Common myeloid progenitor, CD34-positive (primary cell): ENCODE measurements around the gene KLHL22.

Experiments
- CTCF ChIA-PET: fragments of 350-600 bp; sonication (Branson Sonifier 250); formaldehyde crosslinking; loops from one replicate; lab custom pipeline; 2021; ENCODE audit warnings: antibody characterized with exemption; lab: Charles Lee
- POLR2A ChIA-PET: fragments of 350-600 bp; sonication (Branson Sonifier 250); formaldehyde crosslinking; loops from one replicate; lab custom pipeline; 2021; ENCODE audit warnings: antibody characterized with exemption; lab: Charles Lee
- DNase-seq, 3 donors: peaks; one replicate each; pipeline versions ENCODE4 v3.0.0 to v3.0.0-alpha.2; 2013
- H3K27ac ChIP-seq, 2 experiments: 1 replicate in 1 of 2; 2 replicates in 1 of 2; pipeline ENCODE4 v1.7.0; 2013; ENCODE audit warnings: inconsistent platforms in 2 of 2, low read length in 2 of 2, mild to moderate bottlenecking in 2 of 2, low read depth in 1 of 2, moderate library complexity in 1 of 2; ENCODE audit not compliant: severe bottlenecking in 2 of 2, insufficient read depth in 1 of 2, poor library complexity in 1 of 2
- H3K27me3 ChIP-seq, 5 experiments: replicated peaks in 2 of 5; 1 replicate in 3 of 5; 2 replicates in 2 of 5; pipeline versions ENCODE4 v1.6.1 to v1.7.0; 2013; ENCODE audit warnings: low read length in 4 of 5, mild to moderate bottlenecking in 2 of 5, moderate library complexity in 2 of 5, inconsistent platforms in 1 of 5; ENCODE audit not compliant: insufficient read depth in 5 of 5, control insufficient read depth in 4 of 5
- H3K36me3 ChIP-seq, 4 experiments: 1 replicate in 2 of 4; 2 replicates in 2 of 4; pipeline versions ENCODE4 v1.6.1 to v1.7.0; 2013; ENCODE audit warnings: low read length in 3 of 4, control low read depth in 1 of 4, mild to moderate bottlenecking in 1 of 4; ENCODE audit not compliant: control insufficient read depth in 4 of 4, insufficient read depth in 4 of 4
- H3K4me1 ChIP-seq, 4 experiments: 1 replicate in 3 of 4; 2 replicates in 1 of 4; pipeline versions ENCODE4 v1.6.1 to v1.7.1; 2013; ENCODE audit warnings: low read length in 3 of 4, mild to moderate bottlenecking in 3 of 4, control low read depth in 1 of 4, inconsistent platforms in 1 of 4, moderate library complexity in 1 of 4; ENCODE audit not compliant: control insufficient read depth in 4 of 4, insufficient read depth in 4 of 4; ENCODE audit errors: control extremely low read depth in 1 of 4
- H3K4me3 ChIP-seq, 7 experiments: 1 replicate in 4 of 7; 2 replicates in 3 of 7; pipeline versions ENCODE4 v1.5.1 to v1.7.0; 2013; ENCODE audit warnings: mild to moderate bottlenecking in 7 of 7, low read length in 6 of 7, moderate library complexity in 6 of 7, inconsistent platforms in 2 of 7, low read depth in 2 of 7, control low read depth in 1 of 7; ENCODE audit not compliant: insufficient read depth in 4 of 7, control insufficient read depth in 1 of 7; ENCODE audit errors: extremely low read depth in 1 of 7
- H3K9me3 ChIP-seq, 5 experiments: 1 replicate in 4 of 5; 2 replicates in 1 of 5; pipeline versions ENCODE4 v1.6.1 to v1.7.1; 2013; ENCODE audit warnings: low read length in 4 of 5, mild to moderate bottlenecking in 2 of 5, inconsistent platforms in 1 of 5, low read depth in 1 of 5, moderate library complexity in 1 of 5; ENCODE audit not compliant: control insufficient read depth in 4 of 5, insufficient read depth in 2 of 5; ENCODE audit errors: control extremely low read depth in 1 of 5
- WGBS: methylation state at CpG from one replicate; pipeline ENCODE4 v1.1.5; 2013; ENCODE audit not compliant: insufficient coverage; 5-methylcytosine and 5-hydroxymethylcytosine counted together

The KLHL22 gene

DNA sequence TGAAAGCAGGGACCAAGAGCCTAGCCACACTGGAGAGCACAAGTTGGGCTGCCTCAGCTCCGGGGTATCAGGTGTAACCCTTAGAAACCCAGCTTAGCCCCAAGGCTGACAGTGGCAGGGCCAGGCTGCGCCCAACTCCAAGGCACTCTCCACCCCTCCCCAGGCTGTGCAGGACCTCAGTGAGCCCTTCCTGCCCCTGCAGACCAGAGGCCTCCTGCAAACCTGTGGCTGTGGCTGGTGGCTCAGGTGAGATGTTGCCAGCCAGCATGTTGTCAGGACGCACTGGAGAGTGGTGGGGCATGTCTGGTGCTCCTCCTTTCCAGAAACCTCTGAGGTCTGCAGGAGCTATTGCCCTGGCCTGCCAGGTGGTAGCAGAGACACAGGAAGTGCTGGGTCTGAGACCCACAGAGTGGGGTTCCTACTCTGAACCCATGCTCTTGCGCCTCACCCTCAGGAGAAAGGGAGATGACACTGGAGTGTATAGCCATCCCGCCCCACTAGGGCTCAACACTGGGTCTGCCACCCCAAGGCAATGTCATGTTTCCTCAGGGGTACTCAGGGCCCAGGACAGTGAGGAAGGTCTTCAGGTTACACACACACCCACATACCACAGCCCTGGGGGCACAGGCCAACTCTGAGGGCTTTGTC is 55.5 kb downstream of the KLHL22 start:
- 97% methylated on average over 5 of the region's 5 CpGs for WGBS
- ChIA-PET POLR2A (no interaction called here), CTCF (no interaction called here)
- peaks cover 0 to 26% (median 21%) of the 10 kb centered on the region in 4 experiments for H3K4me1 ChIP-seq
- H3K36me3 ChIP-seq: peaks cover 0 to 20% (median 10%) of the 10 kb centered on the region in 4 experiments
- no peak for DNase-seq
- no peak overlapping the region for H3K27ac ChIP-seq
- H3K4me3 ChIP-seq: no peak overlapping the region
- no peaks in the 10 kb centered on the region for H3K9me3 ChIP-seq
- H3K27me3 ChIP-seq: peaks cover 0 to 46% (median 18%) of the 10 kb centered on the region in 5 experiments

DNA sequence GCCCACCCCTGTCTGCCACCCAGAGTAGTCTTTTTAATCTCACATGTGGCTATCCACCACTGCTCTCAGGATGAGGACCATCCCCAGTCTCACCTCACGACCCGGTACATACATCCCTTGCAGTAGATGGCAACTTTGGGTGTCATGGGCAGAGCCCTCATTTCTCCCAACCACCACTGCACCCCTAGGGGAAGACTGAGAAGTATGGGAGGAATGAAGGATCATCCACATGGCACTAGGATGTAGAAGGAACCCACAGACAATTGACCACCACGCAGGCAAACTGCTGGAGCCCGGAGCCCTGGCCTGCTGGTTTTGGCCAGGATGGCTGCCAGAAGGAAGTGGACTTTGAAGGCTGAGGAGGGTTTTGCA is 56.1 kb downstream of the KLHL22 start:
- ChIA-PET CTCF (no interaction called here), POLR2A (no interaction called here)
- Histone ChIP-seq H3K27ac (no peak overlapping the region), H3K36me3 (peaks cover 0 to 20% (median 10%) of the 10 kb centered on the region in 4 experiments), H3K4me1 (peaks cover 0 to 26% (median 21%) of the 10 kb centered on the region in 4 experiments), H3K9me3 (no peaks in the 10 kb centered on the region), H3K27me3 (peaks cover 0 to 51% (median 21%) of the 10 kb centered on the region in 5 experiments), H3K4me3 (no peak overlapping the region)
- DNase-seq: no peak
- 100% methylated on average over 2 of the region's 4 CpGs for WGBS

DNA sequence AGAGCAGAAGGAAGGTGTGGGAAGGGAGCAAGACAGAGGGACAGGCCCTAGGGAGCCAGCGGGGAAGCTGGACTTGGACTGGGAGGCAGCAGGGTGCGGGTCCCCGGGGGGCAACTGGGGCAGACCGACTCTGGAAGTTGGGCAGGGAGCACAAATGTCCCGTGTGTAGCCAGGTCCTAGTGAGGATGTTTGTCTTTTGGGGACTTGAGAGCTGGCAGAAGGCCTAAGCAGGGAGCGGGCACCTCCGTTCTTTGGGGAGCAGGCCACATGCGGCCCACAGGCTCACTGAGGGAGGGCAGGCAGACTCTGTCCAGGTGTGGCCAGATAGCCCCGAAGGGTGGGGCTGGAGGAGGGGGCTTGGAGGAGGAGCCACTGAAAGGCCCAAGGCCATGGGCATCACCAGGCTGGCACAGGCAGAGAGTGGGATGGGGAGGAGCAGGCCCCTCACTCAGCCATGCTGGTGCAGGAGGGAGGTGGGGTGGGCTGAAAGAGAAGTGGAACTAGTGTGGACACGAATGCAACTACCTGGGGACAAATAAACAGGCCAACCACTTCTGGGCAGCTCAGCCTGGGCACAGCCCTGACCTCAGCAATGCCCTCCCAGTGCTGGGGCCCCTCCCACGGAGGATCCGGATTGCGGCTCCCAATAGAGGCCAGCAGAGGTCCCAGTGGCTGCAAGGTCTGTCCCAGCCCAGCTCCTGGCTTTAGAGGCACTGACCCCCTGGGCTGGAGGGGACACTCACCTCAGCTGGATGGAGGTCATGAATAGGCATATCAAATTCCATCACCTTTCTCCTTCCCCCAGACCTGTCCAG is 56.7 kb downstream of the KLHL22 start:
- H3K4me1 ChIP-seq: peaks cover 0 to 26% (median 21%) of the 10 kb centered on the region in 4 experiments
- POLR2A ChIA-PET: interaction anchor here (0.6 kb wide), 1 partner anchor 11 kb away, joined by 4 read pairs; no protein-coding TSS in a partner anchor
- CTCF ChIA-PET: no interaction called here

DNA sequence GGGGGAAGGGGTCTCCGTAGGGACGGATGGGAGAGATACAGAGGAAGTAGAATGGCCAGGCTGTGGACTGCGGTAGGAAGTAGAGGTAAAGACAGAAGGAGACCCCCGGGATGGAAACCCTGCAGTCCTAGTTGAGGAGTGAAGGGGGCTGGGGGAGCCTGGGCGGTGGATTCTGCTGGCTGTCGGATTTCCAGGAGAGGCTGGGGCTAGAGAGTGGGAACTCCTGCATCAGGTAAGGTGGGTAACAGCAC is 57.2 kb downstream of the KLHL22 start:
- ChIA-PET CTCF (no interaction called here), POLR2A (interaction anchor here (0.6 kb wide), 1 partner anchor 10 kb away, joined by 4 read pairs; no protein-coding TSS in a partner anchor)
- no peak for DNase-seq
- Histone ChIP-seq H3K4me3 (peak overlapping the region in 2 of 7 experiments; percentile 50 to 64), H3K4me1 (peaks cover 0 to 26% (median 21%) of the 10 kb centered on the region in 4 experiments), H3K27ac (no peak overlapping the region), H3K9me3 (no peaks in the 10 kb centered on the region), H3K27me3 (peaks cover 0 to 63% (median 23%) of the 10 kb centered on the region in 5 experiments), H3K36me3 (peaks cover 0 to 16% (median 7%) of the 10 kb centered on the region in 4 experiments)
- 7% methylated on average over 4 of the region's 6 CpGs for WGBS

More for the DNA sequence above, 56.7 kb downstream of the KLHL22 start:
- 91% methylated on average over 13 of the region's 13 CpGs for WGBS
- H3K36me3 ChIP-seq: peaks cover 0 to 16% (median 8%) of the 10 kb centered on the region in 4 experiments
- no peak overlapping the region for H3K4me3 ChIP-seq
- DNase-seq: no peak
- H3K9me3 ChIP-seq: no peaks in the 10 kb centered on the region
- peaks cover 0 to 58% (median 23%) of the 10 kb centered on the region in 5 experiments for H3K27me3 ChIP-seq
- H3K27ac ChIP-seq: no peak overlapping the region

DNA sequence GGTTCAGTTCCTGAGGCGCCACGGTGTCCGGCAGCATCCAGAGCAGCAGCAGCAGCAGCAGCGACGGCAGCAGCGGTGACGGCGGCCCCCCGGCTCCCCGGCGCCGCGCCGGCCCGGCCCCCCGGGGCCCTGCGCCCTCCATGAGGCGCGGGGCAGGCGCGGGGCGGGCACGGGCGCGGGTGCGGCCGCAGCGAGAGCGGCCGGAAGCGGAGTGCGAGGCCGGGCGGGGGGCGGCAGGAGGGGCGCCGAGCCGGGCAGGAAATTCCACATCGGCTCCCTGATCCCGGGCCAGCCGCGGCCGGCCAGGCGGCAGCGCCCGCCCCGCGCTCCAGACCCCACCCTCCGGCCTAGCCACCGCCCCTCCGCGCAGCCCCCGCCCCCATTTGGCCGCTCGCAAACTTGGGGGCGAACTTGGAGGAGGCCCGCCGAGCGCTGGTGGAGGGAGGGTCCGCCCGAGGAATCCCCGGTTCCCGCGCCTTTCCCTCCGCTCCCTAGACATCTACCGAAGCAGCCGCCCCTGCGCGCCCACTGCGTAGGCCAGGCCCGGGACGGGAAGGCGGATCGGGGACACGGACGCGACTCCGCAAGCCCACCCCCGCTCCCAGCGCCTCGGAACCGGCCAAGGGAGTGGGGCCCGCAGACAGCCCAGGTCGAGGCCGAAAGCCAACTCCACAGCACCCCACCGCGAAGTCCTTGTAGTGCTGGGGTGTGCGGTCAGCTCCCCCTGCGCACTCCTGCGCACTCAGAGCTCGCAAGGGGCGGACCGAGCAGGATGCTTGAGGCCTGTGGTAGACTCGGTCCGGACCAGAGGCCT is 57.8 kb downstream of the KLHL22 start, which contains the start of gene SCARF2:
Gene SCARF2 (minus strand): TSS at position 213 of the 814 bp plus-strand sequence. CDS start 71 bp downstream, at position 142.
- Histone ChIP-seq H3K27me3 (peaks cover 0 to 69% (median 23%) of the 10 kb centered on the region in 5 experiments), H3K36me3 (peaks cover 0 to 13% (median 6%) of the 10 kb centered on the region in 4 experiments), H3K27ac (no peak within 1 kb of the TSS), H3K9me3 (no peaks in the 10 kb centered on the region), H3K4me3 (peak within 1 kb of the TSS in 6 of 7 experiments; percentile 10 to 64 (median 44)), H3K4me1 (peaks cover 0 to 26% (median 21%) of the 10 kb centered on the region in 4 experiments)
- CTCF ChIA-PET: no interaction called here
- 1% methylated on average over 87 of the region's 95 CpGs for WGBS
- peak in 2 of 3 donors; percentile 34 to 44 for DNase-seq
- POLR2A ChIA-PET: interaction anchor here (0.6 kb wide), 1 partner anchor 10 kb away, joined by 4 read pairs; no protein-coding TSS in a partner anchor

DNA sequence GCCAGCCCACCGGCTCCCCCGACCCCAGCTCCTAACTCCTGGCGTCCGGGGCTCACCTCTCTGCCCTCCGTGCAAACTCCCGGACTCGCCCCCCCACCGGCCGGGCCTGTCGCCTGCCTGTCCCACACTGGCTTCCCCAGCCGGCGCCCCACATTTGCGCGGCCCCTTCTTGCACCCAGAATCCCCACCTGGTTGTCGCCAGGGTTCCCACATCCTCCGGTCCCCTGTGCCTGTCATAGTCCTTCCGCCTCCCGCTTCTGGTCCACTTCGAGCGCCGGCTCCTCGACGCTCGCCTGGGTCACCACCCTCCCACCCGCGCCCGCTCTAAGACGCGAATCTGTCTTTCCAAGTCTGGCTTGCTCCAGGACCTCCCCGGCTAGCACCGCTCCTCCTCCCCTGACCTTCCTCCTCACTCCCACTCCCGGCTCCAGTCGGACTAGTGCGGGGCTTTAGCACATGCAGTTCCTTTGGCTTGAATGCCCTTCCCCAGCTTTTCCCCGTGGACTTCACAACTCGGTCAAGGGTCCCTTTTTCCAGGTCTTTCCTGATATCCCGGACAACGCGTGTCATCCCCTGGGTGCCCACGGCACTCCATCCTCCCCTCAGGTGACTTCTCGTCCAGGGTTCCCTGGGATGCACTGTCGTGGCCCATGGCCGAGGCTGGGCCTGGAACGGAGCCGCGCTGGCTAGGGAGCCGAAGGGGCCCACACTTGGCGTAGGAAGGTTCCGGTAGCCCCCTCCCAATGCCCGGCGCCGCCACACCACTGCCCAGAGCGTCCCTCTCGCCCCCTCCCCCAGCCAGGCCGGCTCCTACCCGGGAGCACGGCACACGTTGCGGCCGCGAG is 58.6 kb downstream of the KLHL22 start:
- Histone ChIP-seq H3K9me3 (no peaks in the 10 kb centered on the region), H3K36me3 (peaks cover 0 to 4% (median 2%) of the 10 kb centered on the region in 4 experiments), H3K4me1 (peaks cover 0 to 26% (median 21%) of the 10 kb centered on the region in 4 experiments), H3K27me3 (peaks cover 0 to 77% (median 26%) of the 10 kb centered on the region in 5 experiments), H3K4me3 (peak overlapping the region in 5 of 7 experiments; percentile 21 to 57 (median 50)), H3K27ac (no peak overlapping the region)
- WGBS: 2% methylated on average over 51 of the region's 61 CpGs
- CTCF ChIA-PET: no interaction called here
- DNase-seq: no peak
- POLR2A ChIA-PET: no interaction called here
